Parathyroid adenoma (tissue), 2 donors: ENCODE data around the gene MYCBP2.

Experiments
- H2AFZ ChIP-seq: fragments of 300-600 bp; sonication (generic); one replicate; pipeline ENCODE4 v1.7.0; 2017; ENCODE audit warnings: antibody characterized with exemption, mild to moderate bottlenecking
- H3K27ac ChIP-seq: fragments of 300-600 bp; sonication (generic); one replicate; pipeline ENCODE4 v1.7.0; 2017
- H3K27me3 ChIP-seq: fragments of 300-600 bp; sonication (generic); one replicate; pipeline ENCODE4 v1.7.0; 2017; ENCODE audit warnings: low read length; ENCODE audit not compliant: control insufficient read depth, insufficient read depth
- H3K36me3 ChIP-seq: fragments of 300-600 bp; sonication (generic); one replicate; pipeline ENCODE4 v1.7.0; 2017; ENCODE audit warnings: low read length; ENCODE audit not compliant: control insufficient read depth, insufficient read depth
- H3K4me1 ChIP-seq: fragments of 300-600 bp; sonication (generic); one replicate; pipeline ENCODE4 v1.7.0; 2017; ENCODE audit warnings: control low read depth
- H3K4me2 ChIP-seq: fragments of 300-600 bp; sonication (generic); one replicate; pipeline ENCODE4 v1.7.0; 2017; ENCODE audit warnings: low read length
- H3K4me3 ChIP-seq: fragments of 300-600 bp; sonication (generic); one replicate; pipeline ENCODE4 v1.7.0; 2017; ENCODE audit warnings: low read depth, low read length
- H3K79me2 ChIP-seq: fragments of 300-600 bp; sonication (generic); one replicate; pipeline ENCODE4 v1.7.0; 2017; ENCODE audit warnings: control low read depth
- H3K9ac ChIP-seq: fragments of 300-600 bp; sonication (generic); one replicate; pipeline ENCODE4 v1.7.0; 2017; ENCODE audit warnings: mild to moderate bottlenecking
- H3K9me3 ChIP-seq: fragments of 300-600 bp; sonication (generic); one replicate; pipeline ENCODE4 v1.7.0; 2017; ENCODE audit warnings: low read length; ENCODE audit not compliant: control insufficient read depth
- CTCF ChIP-seq: fragments of 300-600 bp; sonication (generic); IDR thresholded peaks from one replicate; pipeline ENCODE4 v1.7.0; 2017; ENCODE audit warnings: antibody characterized with exemption, mild to moderate bottlenecking
- donor health status: primary hyperparathyroidism.

The MYCBP2 gene

GRCh38 chr13:77184455-77184854, 142.4 kb downstream of the MYCBP2 start:
- no peak overlapping the region for H2AFZ ChIP-seq
- no peak overlapping the region for H3K9ac ChIP-seq
- no peak overlapping the region for H3K4me3 ChIP-seq
- no peaks in the 10 kb centered on the region for H3K27me3 ChIP-seq
- H3K27ac ChIP-seq: no peak overlapping the region
- H3K36me3 ChIP-seq: no peaks in the 10 kb centered on the region
- no peak for TF ChIP-seq CTCF
- no peaks in the 10 kb centered on the region for H3K4me1 ChIP-seq
- H3K4me2 ChIP-seq: no peak overlapping the region
- H3K9me3 ChIP-seq: no peaks in the 10 kb centered on the region
- no peaks in the 10 kb centered on the region for H3K79me2 ChIP-seq

GRCh38 chr13:77180011-77180410, 146.9 kb downstream of the MYCBP2 start:
- no peak for TF ChIP-seq CTCF
- H3K4me1 ChIP-seq: no peaks in the 10 kb centered on the region
- no peaks in the 10 kb centered on the region for H3K79me2 ChIP-seq
- no peak overlapping the region for H3K9ac ChIP-seq
- H2AFZ ChIP-seq: no peak overlapping the region
- no peaks in the 10 kb centered on the region for H3K27me3 ChIP-seq
- H3K27ac ChIP-seq: no peak overlapping the region
- H3K36me3 ChIP-seq: no peaks in the 10 kb centered on the region
- no peak overlapping the region for H3K4me2 ChIP-seq
- H3K4me3 ChIP-seq: no peak overlapping the region
- H3K9me3 ChIP-seq: no peaks in the 10 kb centered on the region

- Histone ChIP-seq H3K36me3 (no peaks in the 10 kb centered on the region), H3K4me1 (no peaks in the 10 kb centered on the region), H2AFZ (no peak overlapping the region), H3K9ac (no peak overlapping the region), H3K79me2 (no peaks in the 10 kb centered on the region), H3K9me3 (no peaks in the 10 kb centered on the region), H3K27ac (no peak overlapping the region), H3K27me3 (no peaks in the 10 kb centered on the region), H3K4me3 (no peak overlapping the region), H3K4me2 (no peak overlapping the region)
- TF ChIP-seq CTCF: no peak
Observed at GRCh38 chr13:77177646-77178045, 149.2 kb downstream of the MYCBP2 start.

- Histone ChIP-seq H3K27me3 (no peaks in the 10 kb centered on the region), H3K36me3 (no peaks in the 10 kb centered on the region), H3K4me2 (no peak overlapping the region), H3K4me3 (no peak overlapping the region), H3K79me2 (no peaks in the 10 kb centered on the region), H3K9me3 (no peaks in the 10 kb centered on the region), H3K4me1 (no peaks in the 10 kb centered on the region), H2AFZ (no peak overlapping the region), H3K27ac (no peak overlapping the region), H3K9ac (no peak overlapping the region)
- TF ChIP-seq CTCF: no peak
Observed at GRCh38 chr13:77176350-77176749, 150.5 kb downstream of the MYCBP2 start.

- Histone ChIP-seq H2AFZ (no peak overlapping the region), H3K27ac (no peak overlapping the region), H3K4me2 (no peak overlapping the region), H3K9ac (no peak overlapping the region), H3K4me3 (no peak overlapping the region), H3K4me1 (no peaks in the 10 kb centered on the region), H3K36me3 (no peaks in the 10 kb centered on the region), H3K27me3 (no peaks in the 10 kb centered on the region), H3K79me2 (no peaks in the 10 kb centered on the region), H3K9me3 (no peaks in the 10 kb centered on the region)
- TF ChIP-seq CTCF: no peak
Observed at GRCh38 chr13:77172650-77173049, 154.2 kb downstream of the MYCBP2 start.
